NCI-H1105 (cell line): ENCODE results near the gene NTM.

Experiments used
- DNase-seq: peaks from one replicate; lab custom pipeline; 2025; lab: John Stamatoyannopoulos, UW

NTM gene

GRCh38 chr11:132075447-132075846, 705.0 kb downstream of the NTM start:
- no peak for DNase-seq

GRCh38 chr11:132077416-132077815, 707.0 kb downstream of the NTM start:
- no peak for DNase-seq

DNA sequence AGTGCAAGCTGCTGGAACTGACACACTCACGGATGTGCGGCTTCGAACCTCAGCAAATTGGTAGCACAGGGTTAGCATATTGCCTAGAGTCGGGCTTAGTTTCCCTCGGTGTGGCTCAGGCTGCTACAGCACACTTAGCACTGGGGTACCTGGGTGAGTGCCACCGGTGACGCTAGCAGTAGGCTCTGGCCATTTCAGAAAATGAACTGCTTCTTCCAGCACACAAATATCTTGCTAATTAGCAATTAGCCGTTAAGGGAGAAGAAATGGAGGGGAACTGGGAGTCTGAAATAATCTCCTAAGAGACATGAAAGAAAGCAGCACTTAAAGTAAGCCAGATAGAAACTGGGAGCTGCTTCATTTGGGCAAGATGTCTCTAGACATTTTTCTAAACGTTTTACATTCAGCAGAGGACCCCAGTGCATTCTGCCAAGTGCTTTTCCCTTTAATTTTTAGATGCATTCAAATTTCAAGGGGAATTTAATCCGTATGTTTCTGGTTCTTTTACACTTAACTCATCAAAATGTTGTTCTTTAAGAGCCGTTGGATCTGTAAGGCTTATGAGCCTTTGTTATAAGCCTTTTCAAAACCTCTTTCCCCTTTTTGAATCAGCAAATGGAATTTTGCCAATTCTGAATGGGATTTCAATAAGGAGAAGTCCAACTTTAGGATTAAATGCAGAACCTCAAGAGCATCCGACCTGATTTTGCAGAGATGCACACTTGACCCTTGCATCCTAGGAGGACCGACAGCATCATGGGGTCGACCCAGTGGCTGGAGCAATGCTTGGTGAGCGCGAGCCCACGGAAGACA, 708.1 kb downstream of the NTM start:
- no peak for DNase-seq

GRCh38 chr11:132080127-132080526, 709.7 kb downstream of the NTM start:
- no peak for DNase-seq

GRCh38 chr11:132082566-132082965, 712.2 kb downstream of the NTM start:
- no peak for DNase-seq

- DNase-seq: no peak
Observed at GRCh38 chr11:132084433-132084832, 714.0 kb downstream of the NTM start.

DNA sequence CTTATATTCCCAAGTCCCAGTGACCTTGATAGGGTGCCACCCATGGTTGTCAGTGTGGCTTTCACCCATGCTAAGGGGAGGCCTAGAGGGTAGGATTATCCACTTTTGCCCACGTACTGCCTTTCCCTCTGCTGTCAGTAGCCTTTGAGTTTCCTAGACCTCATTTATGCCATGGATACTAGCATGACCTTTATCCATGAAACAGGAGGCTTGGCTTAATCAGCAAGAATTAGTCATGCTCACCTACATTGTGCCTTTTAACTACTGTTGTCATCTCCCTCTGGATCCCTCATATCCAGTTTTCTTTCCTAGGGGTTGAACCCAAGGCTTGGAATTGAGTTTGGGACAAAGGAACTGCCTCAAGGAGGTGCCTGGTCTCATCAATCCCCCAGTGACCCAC, 716.7 kb downstream of the NTM start:
- DNase-seq: no peak

DNA sequence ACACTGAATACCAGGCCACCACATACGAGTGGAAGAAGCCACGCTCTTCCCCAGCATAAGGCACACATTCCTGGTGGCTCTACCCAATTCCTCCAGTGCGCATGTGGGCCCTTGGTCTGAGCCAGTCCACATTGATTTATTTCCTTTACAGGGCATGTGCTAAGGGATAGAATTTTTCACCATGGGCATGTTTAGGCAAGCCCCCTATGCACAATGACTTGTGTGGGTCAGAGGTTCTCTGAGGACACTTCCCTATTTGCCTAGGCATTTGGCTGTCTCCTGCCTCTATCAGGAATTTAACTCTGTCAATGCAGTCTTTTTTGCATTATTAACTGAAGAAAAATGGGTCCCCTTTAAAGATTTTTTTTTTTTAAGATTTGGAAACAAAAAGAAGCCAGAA, 718.1 kb downstream of the NTM start:
- no peak for DNase-seq

- DNase-seq: no peak
Observed at GRCh38 chr11:132093536-132094259, 723.3 kb downstream of the NTM start.

DNA sequence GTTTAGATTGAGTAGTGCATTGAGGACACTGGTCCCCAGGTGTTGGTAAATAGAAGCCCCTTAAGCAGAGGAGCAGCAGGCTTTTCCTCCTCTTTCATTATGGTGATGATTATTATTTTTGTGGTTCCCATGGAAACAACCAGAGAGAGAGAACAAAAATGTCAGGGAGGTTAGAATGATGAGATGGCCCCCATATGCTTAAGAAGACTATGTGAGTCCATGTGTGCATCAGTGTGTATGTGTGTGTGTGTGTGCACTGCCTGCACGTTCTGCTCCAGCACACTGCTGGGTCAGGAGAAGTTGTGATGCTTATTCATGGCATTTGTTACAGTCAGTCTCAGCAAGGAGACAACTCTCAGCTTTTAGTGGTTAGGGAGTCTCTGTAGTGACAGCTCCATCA, 724.2 kb downstream of the NTM start:
- no peak for DNase-seq

- DNase-seq: no peak
Observed at GRCh38 chr11:132095230-132096131, 725.1 kb downstream of the NTM start.

GRCh38 chr11:132096132-132096825, 725.9 kb downstream of the NTM start:
- DNase-seq: no peak

DNA sequence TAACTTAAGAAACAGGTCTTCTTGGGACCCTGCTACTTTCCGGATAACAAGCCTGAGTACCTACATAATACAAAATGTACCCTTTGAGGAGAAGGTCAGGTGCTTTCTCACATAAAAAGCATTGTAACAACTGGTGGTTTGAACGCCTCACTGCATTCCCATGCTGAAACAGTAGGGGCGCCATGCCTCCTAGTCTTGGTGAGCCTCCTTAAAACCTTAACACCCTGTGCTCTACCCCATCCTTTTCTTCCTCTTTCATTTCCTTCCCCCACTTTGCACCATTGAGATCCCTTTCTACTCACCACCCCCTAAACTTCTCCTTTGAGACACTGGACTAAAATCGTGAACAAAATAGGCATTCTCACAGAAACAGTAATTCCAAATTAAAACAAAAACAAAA, 729.3 kb downstream of the NTM start:
- DNase-seq: no peak

DNA sequence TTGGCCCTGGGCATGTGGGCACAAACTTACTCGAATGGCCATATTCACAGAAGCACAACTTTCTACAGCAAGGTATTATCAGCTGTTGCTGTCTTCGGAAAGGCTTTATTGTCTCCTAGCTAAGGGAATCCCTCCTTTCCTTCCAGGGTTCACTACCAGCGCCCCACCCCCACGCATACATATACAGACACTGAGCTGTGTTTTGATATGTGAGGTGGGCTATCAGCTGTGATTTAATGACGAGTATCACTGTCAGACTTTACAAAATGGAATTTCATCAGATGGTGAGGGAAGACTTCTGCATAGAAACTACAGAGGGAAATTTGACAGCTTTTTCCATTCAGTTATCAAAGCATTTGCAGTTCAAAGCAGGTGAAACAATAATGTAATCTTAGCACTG, 730.2 kb downstream of the NTM start:
- no peak for DNase-seq

DNA sequence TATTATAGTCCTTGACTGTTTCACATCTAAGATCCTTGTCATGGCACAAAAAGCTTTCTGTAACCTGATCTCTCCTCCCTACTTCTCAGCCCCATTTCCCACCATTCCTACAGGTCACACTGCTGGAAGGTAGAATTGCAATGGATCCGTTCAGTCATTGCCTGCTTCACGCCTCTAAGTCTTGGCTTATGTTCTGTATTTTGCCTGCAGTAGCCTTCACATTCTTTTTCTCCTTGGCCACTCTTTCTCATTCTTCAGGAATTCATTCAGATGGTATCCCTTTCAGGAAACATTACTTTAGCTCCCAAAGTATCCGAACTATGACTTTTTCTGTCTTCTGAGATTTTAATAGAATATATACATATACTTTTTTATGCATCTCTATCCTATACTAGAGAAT, 731.5 kb downstream of the NTM start:
- no peak for DNase-seq

GRCh38 chr11:132103021-132103420, 732.6 kb downstream of the NTM start:
- DNase-seq: no peak

DNA sequence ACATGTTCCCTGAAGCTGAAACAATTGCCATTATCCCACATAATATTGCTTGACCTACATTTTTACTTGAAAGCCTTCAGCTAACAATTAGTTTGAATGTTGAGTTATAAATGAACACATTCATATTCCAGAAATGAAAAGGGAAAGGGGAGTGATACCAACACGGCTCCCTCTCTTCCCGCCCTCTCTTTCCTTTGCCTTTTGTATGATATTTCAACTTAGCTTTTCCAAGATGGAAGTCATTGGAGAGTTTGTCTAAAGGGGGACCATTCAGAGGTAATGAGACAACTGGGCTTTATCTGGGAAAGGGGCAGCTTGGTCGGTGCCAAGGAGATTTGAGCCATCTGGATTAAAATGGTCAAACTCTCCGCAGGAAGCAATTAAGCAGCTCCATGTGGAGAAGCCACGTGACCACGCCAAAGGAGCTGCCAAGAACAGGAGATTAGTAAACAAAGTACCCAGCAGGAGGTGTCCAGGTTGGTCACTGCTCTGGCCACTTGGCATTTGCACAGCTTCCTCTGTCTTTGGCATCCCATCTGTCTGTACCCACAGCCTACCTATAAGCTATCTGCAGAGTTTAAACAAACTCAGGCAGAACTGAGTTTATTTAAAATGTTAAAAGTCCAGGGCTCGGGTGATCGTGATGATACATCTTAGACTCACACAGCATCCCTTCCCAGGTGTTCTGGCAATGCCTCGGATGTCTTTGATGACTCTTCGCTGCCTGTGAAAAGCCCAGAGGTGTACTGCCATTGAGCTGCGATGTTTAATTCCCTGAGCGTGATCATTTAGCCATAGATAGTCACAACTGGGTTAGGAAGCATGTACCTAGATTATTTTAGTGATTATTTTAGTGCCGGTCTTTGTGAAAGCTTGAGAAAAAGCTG, 735.9 kb downstream of the NTM start:
- DNase-seq: no peak

DNA sequence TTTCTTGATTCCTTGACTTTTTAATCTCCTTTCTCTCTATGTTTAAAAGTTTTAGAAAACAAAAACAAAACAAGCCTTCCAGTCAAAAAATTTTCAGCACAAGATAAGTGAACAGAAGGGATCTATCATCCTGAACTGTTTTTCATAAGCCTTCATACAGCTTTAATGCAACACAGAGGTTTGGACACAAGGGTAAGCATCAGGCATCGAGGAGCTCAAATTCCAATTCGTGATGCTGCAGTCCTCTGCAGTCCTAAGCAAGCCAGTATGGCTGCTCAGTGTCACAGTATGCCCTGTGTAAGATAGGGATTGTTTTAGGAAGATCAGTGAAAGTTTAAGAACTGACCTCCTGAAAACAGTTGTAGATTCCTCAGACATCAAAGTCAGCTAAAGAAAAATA, 740.9 kb downstream of the NTM start:
- DNase-seq: no peak

DNA sequence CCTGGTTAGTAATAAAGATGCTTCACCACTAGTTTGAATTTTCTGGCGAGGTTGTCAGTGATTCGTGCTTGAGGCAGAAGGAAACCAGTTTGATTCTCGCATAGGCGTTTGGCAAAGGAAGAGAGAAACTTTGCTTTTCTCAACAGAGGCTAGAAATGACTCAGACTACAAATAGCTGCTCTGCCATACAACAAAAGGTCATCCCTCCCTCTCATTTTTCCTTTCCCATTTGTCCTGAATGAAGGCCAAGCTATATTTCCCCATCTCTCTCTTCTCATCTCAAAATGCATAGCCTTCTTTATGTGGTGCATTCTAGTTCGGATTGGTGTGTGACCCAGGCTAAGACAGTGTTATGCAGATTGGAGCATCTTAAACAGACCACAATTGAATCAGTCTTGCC, 741.4 kb downstream of the NTM start:
- no peak for DNase-seq

DNA sequence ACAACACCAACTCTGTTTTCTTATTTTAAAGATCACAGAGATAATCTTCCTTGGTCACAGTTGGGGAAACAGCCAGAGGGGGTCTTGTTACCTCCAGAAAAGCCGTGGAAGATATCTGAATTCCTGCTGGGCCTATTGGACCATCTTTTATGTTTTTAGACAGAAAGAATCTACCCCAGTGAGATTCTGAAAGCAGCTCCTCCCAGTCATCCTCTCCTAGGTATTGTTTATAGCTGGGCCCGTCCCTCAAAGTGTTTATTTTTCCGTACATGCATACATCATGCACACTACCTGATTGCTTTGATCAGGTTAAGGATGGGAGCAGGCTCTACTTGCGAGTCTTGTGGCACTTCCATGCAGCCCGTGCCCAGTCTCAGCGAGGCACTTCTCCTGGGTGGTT, 742.4 kb downstream of the NTM start:
- no peak for DNase-seq

DNA sequence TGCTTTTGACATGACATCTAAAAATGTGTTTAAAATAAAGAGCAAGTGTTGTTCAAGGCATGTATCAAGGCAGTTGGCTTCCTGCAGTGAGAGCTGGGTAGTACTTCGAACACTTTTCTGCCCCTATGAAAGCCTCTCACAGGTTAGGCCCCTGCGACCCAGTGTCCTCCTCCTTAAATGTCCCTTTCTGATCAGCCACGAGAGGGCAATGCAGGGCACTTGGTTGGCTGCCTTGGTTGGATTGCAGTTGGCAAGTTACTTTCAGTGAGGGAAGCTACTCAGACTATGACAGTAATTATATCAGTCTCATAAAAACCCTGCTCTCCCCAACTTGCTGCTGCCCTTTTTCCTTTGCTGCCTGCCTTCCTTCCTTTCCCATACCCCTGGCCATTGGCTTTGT, 743.8 kb downstream of the NTM start:
- DNase-seq: peak; percentile 79
